Measurements from ENCODE around the gene DOCK4. TPM values are rescaled to one million over a fixed set of nuclear protein-coding genes. Genes with fewer than 3 reads are reported as not detected.

The DOCK4 gene
- total RNA-seq, 2 donors from 2014 or later: 6.5 to 11.1 TPM

- intact Hi-C loops (cut with DNase I): loop anchor here (5.0 kb wide), 2 partner anchors 103 to 743 kb away; no protein-coding TSS in a partner anchor
- no peaks in the 10 kb centered on the region for H3K36me3 ChIP-seq
- no peak overlapping the region for H3K27ac ChIP-seq
- no peak overlapping the region for H3K9ac ChIP-seq (ENCODE audit: low read depth in 2 of 2, low read length in 2 of 2)
- H3K4me3 ChIP-seq: no peak overlapping the region
- no peaks in the 10 kb centered on the region for H3K4me1 ChIP-seq
- DNase-seq: no peak
- H3K27me3 ChIP-seq: no peaks in the 10 kb centered on the region
- no peaks in the 10 kb centered on the region for H3K9me3 ChIP-seq
- TF ChIP-seq, protein P1, sequence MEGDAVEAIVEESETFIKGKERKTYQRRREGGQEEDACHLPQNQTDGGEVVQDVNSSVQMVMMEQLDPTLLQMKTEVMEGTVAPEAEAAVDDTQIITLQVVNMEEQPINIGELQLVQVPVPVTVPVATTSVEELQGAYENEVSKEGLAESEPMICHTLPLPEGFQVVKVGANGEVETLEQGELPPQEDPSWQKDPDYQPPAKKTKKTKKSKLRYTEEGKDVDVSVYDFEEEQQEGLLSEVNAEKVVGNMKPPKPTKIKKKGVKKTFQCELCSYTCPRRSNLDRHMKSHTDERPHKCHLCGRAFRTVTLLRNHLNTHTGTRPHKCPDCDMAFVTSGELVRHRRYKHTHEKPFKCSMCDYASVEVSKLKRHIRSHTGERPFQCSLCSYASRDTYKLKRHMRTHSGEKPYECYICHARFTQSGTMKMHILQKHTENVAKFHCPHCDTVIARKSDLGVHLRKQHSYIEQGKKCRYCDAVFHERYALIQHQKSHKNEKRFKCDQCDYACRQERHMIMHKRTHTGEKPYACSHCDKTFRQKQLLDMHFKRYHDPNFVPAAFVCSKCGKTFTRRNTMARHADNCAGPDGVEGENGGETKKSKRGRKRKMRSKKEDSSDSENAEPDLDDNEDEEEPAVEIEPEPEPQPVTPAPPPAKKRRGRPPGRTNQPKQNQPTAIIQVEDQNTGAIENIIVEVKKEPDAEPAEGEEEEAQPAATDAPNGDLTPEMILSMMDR (IDR thresholded peaks at IDR 0.05): no peak
Measured at GRCh38 chr7:111749625-111750024, 456.6 kb downstream of the DOCK4 start.

DNA sequence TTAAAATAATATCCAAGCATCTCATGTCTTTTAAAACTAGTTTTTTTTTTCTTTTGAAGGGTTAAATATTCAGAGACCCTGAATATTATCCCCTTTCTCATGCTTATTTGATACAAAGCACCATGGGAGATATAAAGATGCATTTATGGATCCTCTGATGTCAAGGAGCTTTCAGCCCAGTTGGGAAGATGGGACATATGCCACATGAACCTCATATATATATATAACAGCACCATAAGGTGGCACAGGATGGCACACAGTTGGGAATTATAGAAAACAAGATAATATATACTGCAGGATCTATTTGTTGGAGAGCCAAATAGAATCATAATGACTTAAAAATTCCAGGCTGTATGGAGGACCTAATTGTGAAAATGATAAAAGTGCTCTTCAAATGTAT is 458.5 kb downstream of the DOCK4 start:
- DNase-seq: no peak
- Histone ChIP-seq H3K9ac (ENCODE audit: low read depth in 2 of 2, low read length in 2 of 2) (no peak overlapping the region), H3K36me3 (no peaks in the 10 kb centered on the region), H3K4me3 (no peak overlapping the region), H3K9me3 (no peaks in the 10 kb centered on the region), H3K27ac (no peak overlapping the region), H3K27me3 (no peaks in the 10 kb centered on the region), H3K4me1 (no peaks in the 10 kb centered on the region)
- intact Hi-C loops (cut with DNase I): loop anchor here (5.0 kb wide), 1 partner anchor 745 kb away; no protein-coding TSS in a partner anchor
- TF ChIP-seq, protein P1 (IDR thresholded peaks at IDR 0.05): no peak

GRCh38 chr7:111746950-111747349 is 459.2 kb downstream of the DOCK4 start:
- no peak overlapping the region for H3K4me3 ChIP-seq
- H3K9ac ChIP-seq (ENCODE audit: low read depth in 2 of 2, low read length in 2 of 2): no peak overlapping the region
- no peaks in the 10 kb centered on the region for H3K36me3 ChIP-seq
- no peaks in the 10 kb centered on the region for H3K4me1 ChIP-seq
- no peak for DNase-seq
- H3K27ac ChIP-seq: no peak overlapping the region
- TF ChIP-seq, protein P1 (IDR thresholded peaks at IDR 0.05): no peak
- no peaks in the 10 kb centered on the region for H3K9me3 ChIP-seq
- H3K27me3 ChIP-seq: no peaks in the 10 kb centered on the region
- intact Hi-C loops (cut with DNase I): loop anchor here (5.0 kb wide), 1 partner anchor 745 kb away; no protein-coding TSS in a partner anchor

DNA sequence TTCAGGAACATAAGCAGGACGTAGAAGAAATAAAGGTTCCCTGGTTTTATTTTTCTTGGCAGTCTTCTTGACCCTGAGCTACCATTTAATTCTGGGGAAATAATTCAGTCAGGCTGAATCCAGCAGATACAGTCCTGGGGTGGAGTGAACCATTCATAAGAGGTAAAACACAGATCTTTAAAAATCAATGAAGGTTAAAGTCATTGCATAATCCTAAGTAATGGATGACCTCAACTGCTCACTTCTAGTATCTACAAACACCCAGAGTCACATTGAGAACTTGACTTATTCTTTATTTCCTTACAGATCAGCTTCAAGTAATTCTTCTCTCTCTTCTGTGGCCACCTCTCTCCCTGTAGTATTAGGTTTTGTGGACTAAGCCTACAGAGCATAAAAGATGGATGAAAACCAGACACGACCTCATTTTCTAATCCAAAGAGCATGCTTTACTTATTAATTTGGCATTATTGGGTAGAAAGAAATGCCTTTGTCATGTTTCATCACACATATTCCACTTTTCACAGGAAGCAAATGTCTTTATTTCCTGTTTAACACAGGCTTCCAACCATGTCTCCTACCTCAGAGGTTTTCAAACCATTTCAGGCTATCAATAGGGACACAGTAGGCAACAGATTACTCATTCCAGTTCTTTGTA is 461.6 kb downstream of the DOCK4 start:
- no peak for DNase-seq
- Histone ChIP-seq H3K4me3 (no peak overlapping the region), H3K36me3 (no peaks in the 10 kb centered on the region), H3K9ac (ENCODE audit: low read depth in 2 of 2, low read length in 2 of 2) (no peak overlapping the region), H3K9me3 (no peaks in the 10 kb centered on the region), H3K27ac (no peak overlapping the region), H3K27me3 (no peaks in the 10 kb centered on the region), H3K4me1 (no peaks in the 10 kb centered on the region)
- intact Hi-C loops (cut with DNase I): loop anchor here (5.0 kb wide), 2 partner anchors 668 to 748 kb away; no protein-coding TSS in a partner anchor
- TF ChIP-seq, protein P1 (IDR thresholded peaks at IDR 0.05): no peak

DNA sequence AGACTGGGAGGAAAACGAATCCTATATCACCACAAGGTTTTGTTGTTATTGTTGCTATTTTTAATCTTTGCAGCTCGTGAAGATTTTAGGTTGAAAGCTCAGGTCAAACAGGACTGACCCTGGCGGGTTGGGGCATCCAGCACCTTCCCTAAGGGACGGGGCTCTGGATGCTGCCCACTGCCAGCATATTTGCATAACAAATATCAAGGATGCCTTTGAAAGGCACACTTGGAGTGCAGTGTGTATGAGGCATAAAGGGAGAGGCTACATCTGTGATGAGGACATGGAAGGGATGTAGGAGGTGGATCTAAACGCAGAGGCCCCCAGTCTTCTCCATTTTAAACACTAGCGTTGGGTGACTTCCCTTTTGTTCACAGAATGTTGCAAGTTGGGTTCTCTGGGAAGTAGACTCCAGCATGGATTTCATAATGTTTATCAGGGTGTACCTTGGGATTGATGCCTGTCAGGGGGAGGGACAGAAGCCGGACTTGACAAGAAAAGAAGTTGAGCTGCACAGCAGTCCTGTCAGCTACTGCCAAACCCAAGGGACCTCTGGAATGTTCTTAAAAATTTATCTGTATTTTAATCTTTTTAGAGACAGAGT is 462.9 kb downstream of the DOCK4 start:
- H3K9me3 ChIP-seq: no peaks in the 10 kb centered on the region
- no peaks in the 10 kb centered on the region for H3K4me1 ChIP-seq
- no peak overlapping the region for H3K27ac ChIP-seq
- no peak overlapping the region for H3K9ac ChIP-seq (ENCODE audit: low read depth in 2 of 2, low read length in 2 of 2)
- intact Hi-C loops (cut with DNase I): loop anchor here (5.0 kb wide), 1 partner anchor 669 kb away; no protein-coding TSS in a partner anchor
- DNase-seq: no peak
- no peaks in the 10 kb centered on the region for H3K27me3 ChIP-seq
- no peaks in the 10 kb centered on the region for H3K36me3 ChIP-seq
- H3K4me3 ChIP-seq: no peak overlapping the region
- TF ChIP-seq, protein P1 (IDR thresholded peaks at IDR 0.05): no peak

Data from colonic mucosa (tissue), 4 donors.